Prostate gland (tissue), 2 donors: ENCODE data around the gene ARL8B. TPM values are rescaled to one million over a fixed set of nuclear protein-coding genes. Genes with fewer than 3 reads are reported as not detected.
A peak's percentile ranks its signal among the peaks of the same experiment; 100 is the strongest.

Experiments used
- DNase-seq: peaks from one replicate; pipeline ENCODE4 v3.0.0-alpha.2; 2019; ENCODE audit warnings: low spot score
- H3K27ac ChIP-seq, 2 donors: fragments of 200-600 bp; sonication (generic); 2 replicates each; pipeline ENCODE4 v1.5.1; 2017 to 2019
- H3K27me3 ChIP-seq: fragments of 200-600 bp; sonication (generic); replicated peaks from 2 replicates; pipeline ENCODE4 v1.5.1; 2019; ENCODE audit not compliant: insufficient read depth
- H3K36me3 ChIP-seq, 2 donors: fragments of 200-600 bp; sonication (generic); 1 replicate in 1 of 2; 2 replicates in 1 of 2; pipeline versions ENCODE4 v1.5.1 to v1.8.1; 2017 to 2019
- H3K4me1 ChIP-seq: fragments of 200-600 bp; sonication (generic); replicated peaks from 2 replicates; pipeline ENCODE4 v1.5.1; 2019
- H3K4me3 ChIP-seq, 2 donors: fragments of 200-600 bp; sonication (generic); 2 replicates each; pipeline ENCODE4 v1.5.1; 2017 to 2019
- H3K9me3 ChIP-seq: fragments of 200-600 bp; sonication (generic); 2 replicates; pipeline ENCODE4 v1.5.1; 2017
- POLR2A ChIP-seq: fragments of 450-650 bp; IDR thresholded peaks from one replicate; pipeline ENCODE4 v1.6.1; 2016; ENCODE audit warnings: antibody characterized with exemption, mild to moderate bottlenecking
- POLR2AphosphoS5 ChIP-seq: sonication (generic); formaldehyde crosslinking; IDR thresholded peaks from one replicate; pipeline ENCODE4 v1.6.1; 2017; ENCODE audit warnings: antibody characterized with exemption
- WGBS: methylation state at CpG from one replicate; pipeline ENCODE4 v1.1.5; 2018; 5-methylcytosine and 5-hydroxymethylcytosine counted together
- intact Hi-C: fragments of 100-400 bp; cut with DNase I; formaldehyde crosslinking; loops from one replicate; pipeline ENCODE4 v1.14.2; 2022
- total RNA-seq, 2 donors: library from RNA; depleted of rRNA; stranded (reverse); fragments of >200 nt; gene quantifications; one replicate each; pipeline ENCODE4 v1.1.0, GENCODE V29; 2016
- TF ChIP-seq, protein P1 (sequence below), 4 experiments: fragments of 200-600 bp in 2 of 4; fragments of 450-650 bp in 2 of 4; sonication (generic) in 2 of 4; IDR thresholded peaks; 1 replicate in 3 of 4; 2 replicates in 1 of 4; pipeline ENCODE4 v1.5.1; 2016 to 2019; ENCODE audit warnings: antibody characterized with exemption in 4 of 4, mild to moderate bottlenecking in 2 of 4, moderate library complexity in 2 of 4

Gene ARL8B
- total RNA-seq, 2 donors from 2014 or later: 42.9 to 43.1 TPM

DNA sequence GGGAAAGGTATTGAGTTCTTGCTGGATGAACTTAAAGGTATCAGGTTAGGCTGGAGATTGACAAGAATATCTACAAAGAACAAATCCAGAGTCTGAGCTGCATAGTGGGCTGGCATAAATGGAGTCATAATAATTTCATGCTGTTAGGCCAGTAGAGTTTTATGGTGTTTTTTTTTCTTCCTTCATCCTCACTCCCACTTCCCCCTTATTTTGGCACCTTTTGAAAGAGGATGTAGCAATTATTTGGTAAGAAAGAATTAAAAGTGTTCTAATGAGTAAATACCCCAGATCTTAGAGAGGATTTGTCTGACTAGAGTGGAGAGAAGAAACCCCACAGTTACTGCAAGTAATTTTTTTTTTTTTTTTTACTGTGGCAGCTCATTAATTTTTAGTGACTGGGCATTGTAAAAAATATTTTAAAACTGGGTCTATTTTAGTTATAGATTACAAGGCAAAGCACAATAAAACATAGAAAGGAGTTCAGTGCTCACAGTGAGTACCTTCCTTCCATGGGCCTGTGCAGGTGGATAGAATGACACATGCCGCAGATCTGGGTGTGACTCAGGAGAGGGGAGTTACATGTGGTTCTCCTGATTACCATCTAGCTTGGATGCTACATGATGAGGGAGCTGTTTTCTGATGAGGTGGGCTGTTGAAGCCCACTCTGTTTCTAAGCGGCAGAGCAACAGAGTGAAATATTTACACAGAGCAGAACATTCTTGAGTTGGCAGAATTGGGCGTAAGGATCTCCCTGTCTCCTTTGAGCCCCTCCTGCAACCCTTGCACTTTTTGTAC is 70.7 kb downstream of the ARL8B start:
- intact Hi-C loops: no loop called here
- WGBS: 94% methylated on average over 3 of the region's 3 CpGs

DNA sequence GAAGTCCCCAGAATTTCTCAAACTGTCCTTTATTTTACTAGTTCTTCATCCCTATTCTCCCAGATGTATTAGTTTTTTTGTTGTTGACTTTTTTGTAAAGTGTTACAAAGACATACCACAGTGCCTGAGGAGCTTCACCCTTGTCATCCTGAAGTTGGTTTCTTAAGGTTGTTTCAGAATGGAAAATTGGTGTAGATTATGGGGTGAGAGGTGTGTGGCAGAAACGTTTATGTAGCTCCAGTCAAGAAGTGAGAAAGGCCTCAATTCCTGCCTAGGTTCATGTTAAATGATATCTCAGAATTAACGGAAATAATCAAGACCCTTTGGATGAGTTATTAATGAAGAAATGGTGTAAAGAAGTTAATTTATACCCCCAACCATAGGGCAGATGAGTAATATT is 72.2 kb downstream of the ARL8B start:
- DNase-seq: no peak
- H3K9me3 ChIP-seq: no peaks in the 10 kb centered on the region
- no peaks in the 10 kb centered on the region for H3K4me1 ChIP-seq
- H3K36me3 ChIP-seq: no peaks in the 10 kb centered on the region
- no peak overlapping the region for H3K4me3 ChIP-seq
- TF ChIP-seq POLR2AphosphoS5: no peak
- TF ChIP-seq, protein P1, sequence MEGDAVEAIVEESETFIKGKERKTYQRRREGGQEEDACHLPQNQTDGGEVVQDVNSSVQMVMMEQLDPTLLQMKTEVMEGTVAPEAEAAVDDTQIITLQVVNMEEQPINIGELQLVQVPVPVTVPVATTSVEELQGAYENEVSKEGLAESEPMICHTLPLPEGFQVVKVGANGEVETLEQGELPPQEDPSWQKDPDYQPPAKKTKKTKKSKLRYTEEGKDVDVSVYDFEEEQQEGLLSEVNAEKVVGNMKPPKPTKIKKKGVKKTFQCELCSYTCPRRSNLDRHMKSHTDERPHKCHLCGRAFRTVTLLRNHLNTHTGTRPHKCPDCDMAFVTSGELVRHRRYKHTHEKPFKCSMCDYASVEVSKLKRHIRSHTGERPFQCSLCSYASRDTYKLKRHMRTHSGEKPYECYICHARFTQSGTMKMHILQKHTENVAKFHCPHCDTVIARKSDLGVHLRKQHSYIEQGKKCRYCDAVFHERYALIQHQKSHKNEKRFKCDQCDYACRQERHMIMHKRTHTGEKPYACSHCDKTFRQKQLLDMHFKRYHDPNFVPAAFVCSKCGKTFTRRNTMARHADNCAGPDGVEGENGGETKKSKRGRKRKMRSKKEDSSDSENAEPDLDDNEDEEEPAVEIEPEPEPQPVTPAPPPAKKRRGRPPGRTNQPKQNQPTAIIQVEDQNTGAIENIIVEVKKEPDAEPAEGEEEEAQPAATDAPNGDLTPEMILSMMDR (IDR thresholded peaks at IDR 0.05): no peak
- TF ChIP-seq POLR2A: no peak
- no peaks in the 10 kb centered on the region for H3K27me3 ChIP-seq
- intact Hi-C loops: no loop called here
- peak overlapping the region; percentile 4 to 21 for H3K27ac ChIP-seq
- 58% methylated on average over 2 of the region's 2 CpGs for WGBS

More for the DNA sequence above, 70.7 kb downstream of the ARL8B start:
- Histone ChIP-seq H3K27me3 (no peaks in the 10 kb centered on the region), H3K4me3 (no peak overlapping the region), H3K27ac (no peak overlapping the region), H3K4me1 (no peaks in the 10 kb centered on the region), H3K36me3 (no peaks in the 10 kb centered on the region), H3K9me3 (no peaks in the 10 kb centered on the region)
- TF ChIP-seq POLR2AphosphoS5 (no peak), POLR2A (no peak)
- TF ChIP-seq, protein P1 (IDR thresholded peaks at IDR 0.05): no peak
- no peak for DNase-seq

DNA sequence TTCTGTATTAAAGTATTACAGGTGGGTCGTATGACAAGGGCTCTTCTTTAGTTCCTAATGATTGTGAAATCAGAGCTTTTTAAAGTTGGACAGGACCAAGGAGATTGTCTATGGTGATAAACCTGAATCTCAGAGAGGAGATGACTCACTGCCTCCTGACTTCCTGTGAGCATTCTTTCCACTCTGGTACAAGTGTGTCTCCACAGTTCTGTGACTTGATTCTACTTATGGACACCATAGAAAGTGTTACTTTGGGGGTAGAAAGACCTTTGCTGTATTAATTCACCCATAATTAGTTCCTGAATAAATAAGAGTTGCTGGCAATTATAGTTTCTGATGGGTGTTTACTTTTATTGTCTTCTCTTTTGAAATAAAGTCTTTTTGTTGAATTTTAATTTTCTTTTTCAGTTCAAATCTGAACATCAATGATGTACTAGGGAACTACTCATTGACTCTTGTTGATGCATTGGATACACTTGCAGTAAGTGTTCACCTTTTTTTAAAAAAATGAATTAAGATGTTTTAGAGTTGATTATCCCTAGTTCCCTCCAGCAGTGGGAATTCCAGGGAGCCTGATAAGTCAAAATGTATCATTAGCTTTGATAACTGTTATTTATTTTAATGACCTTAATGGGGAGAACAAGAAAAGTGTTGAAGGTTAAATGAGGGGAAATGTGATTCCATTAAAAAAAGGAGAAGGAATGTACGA is 72.9 kb downstream of the ARL8B start:
- Histone ChIP-seq H3K9me3 (no peaks in the 10 kb centered on the region), H3K4me3 (no peak overlapping the region), H3K27ac (peak overlapping the region; percentile 4 to 21), H3K27me3 (no peaks in the 10 kb centered on the region), H3K4me1 (no peaks in the 10 kb centered on the region), H3K36me3 (no peaks in the 10 kb centered on the region)
- TF ChIP-seq, protein P1 (IDR thresholded peaks at IDR 0.05): no peak
- peak; percentile 88 for TF ChIP-seq POLR2AphosphoS5
- peak; percentile 65 for DNase-seq
- intact Hi-C loops: no loop called here
- 40% methylated on average over 2 of the region's 2 CpGs for WGBS

DNA sequence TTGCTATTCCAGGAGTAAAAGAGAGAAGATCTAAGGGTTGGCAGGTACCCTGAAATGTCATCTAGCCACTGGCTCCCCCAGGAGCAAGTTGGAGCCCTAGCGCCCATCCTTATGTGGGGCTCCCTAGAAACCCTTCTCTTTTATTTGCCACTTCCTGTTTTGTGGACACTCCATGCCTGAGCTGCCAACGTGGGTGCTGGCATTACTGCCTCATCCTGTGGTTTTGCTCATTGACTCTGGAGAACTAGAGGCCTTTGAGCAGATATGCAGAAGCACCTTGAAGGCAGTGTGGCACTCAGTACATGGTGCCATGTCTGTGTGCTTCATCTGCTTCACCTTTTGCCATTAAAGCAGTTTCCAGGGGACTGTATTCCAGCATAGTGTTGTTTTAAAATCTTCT is 73.5 kb downstream of the ARL8B start:
- Histone ChIP-seq H3K27me3 (no peaks in the 10 kb centered on the region), H3K36me3 (no peaks in the 10 kb centered on the region), H3K4me3 (no peak overlapping the region), H3K9me3 (no peaks in the 10 kb centered on the region), H3K27ac (no peak overlapping the region), H3K4me1 (no peaks in the 10 kb centered on the region)
- TF ChIP-seq, protein P1 (IDR thresholded peaks at IDR 0.05): no peak
- TF ChIP-seq POLR2A (no peak), POLR2AphosphoS5 (no peak)
- DNase-seq: no peak
- WGBS: 65% methylated on average over 2 of the region's 2 CpGs
- intact Hi-C loops: no loop called here
